GM21786 (cell line): Measurements from ENCODE around the gene FUS.

Experiments
- ATAC-seq: cut with Tn5 transposase; IDR thresholded peaks from one replicate; pipeline ENCODE4 v1.9.1; 2021; ENCODE audit not compliant: unreplicated experiment

Gene FUS

DNA sequence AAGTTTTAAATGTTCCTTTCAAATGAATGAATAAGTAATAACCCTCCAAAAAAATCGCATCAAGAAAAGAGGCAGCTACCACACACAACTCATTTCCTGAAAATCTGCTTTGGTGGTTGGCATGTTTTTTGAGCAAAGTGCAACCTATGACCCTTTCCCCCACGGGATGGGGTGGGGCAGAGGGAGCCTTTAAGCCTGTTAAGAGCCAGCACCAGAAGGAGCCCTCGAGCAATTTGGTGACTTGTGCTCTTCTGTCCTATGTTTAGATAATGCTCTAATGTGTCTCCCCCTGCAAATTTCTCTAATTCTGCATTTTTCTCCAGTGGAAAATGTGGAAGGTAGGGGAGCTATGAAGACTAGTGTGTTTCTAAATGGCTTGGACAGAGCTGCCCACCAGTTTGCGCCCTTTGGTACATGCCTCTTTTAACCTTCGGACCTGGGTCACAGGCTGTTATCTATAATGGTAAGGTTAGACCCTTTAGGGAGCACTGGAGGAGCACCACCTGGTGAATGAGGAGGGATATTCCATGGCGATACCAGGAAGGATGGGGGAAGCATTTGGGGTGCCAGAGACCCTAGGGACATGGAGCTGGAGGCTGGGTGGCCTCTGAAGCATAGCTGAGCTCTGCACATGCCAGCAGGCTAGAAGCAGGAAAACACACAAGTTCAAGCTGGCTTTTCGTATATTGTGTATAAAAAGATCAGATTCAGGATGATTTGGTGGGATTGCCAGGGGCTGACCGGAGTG, 21.1 kb downstream of the FUS start:
- no peak for ATAC-seq

DNA sequence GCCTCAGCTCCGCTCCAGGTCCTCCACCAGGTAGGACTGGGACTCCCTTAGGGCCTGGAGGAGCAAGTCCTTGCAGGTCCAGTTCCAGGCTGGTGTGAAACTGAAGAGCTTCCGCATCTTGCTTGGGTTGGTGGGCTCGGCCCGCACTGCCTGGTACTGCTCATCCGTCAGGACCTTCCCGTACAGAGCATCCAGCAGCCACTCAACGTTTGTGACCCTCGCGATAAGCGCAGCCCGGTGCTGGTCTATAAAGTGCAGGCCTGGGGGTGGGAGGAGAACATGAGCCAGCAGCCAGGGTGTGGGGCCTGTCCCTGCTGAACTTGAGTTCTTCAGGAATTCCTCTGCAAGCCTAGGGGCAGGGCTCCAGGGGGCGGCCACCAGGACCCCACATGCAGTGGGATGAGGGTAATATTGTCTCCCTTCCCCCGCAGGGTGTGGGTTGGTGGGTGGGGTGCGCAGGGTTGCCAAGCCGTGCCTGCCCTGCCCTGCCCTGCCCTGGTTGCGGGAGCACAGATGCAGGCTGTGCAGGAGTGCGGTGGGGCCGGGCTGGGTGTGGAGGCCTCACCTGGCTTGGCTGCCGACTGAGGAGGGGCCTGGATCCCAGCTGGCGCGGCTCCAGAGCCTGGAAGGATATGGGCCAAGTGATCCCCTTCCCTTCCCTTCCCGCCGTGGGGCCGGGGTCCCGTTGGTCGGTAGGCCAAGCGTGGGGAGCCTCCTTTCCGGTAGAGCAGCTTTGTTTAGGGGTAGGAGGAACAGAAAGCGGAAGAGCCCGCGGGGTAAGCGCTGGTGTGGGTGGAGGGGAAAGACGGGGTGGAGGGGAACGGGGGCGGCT, 21.9 kb downstream of the FUS start:
- peak; percentile 50 for ATAC-seq

- ATAC-seq: peak; percentile 29
Measured at GRCh38 chr16:31202414-31203375, 22.8 kb downstream of the FUS start, which contains the start of gene PYCARD. Gene PYCARD, minus strand, starts transcription at chr16:31202760. Its CDS starts 70 bp downstream, at chr16:31202690.

GRCh38 chr16:31204871-31205666, 25.1 kb downstream of the FUS start:
- no peak for ATAC-seq

DNA sequence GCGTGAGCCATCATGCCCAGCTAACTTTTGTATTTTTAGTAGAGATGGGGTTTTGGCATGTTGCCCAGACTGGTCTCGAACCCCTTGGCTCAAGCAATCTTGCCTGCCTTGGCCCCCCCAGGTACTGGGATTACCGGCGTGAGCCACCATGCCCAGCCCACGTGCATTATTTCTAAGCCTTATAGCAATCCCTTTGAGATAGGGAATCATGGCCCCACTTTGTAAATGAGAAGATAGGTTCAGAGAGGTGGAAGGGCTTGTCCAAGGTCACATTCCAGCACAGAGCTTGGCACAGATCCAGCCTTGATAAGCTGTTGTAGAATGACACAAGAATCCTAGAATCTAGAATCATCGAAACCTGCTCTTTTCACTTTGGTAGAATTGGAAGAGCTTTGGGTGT, 26.8 kb downstream of the FUS start:
- ATAC-seq: no peak

- no peak for ATAC-seq
Measured at GRCh38 chr16:31213342-31213741, 33.4 kb downstream of the FUS start.

DNA sequence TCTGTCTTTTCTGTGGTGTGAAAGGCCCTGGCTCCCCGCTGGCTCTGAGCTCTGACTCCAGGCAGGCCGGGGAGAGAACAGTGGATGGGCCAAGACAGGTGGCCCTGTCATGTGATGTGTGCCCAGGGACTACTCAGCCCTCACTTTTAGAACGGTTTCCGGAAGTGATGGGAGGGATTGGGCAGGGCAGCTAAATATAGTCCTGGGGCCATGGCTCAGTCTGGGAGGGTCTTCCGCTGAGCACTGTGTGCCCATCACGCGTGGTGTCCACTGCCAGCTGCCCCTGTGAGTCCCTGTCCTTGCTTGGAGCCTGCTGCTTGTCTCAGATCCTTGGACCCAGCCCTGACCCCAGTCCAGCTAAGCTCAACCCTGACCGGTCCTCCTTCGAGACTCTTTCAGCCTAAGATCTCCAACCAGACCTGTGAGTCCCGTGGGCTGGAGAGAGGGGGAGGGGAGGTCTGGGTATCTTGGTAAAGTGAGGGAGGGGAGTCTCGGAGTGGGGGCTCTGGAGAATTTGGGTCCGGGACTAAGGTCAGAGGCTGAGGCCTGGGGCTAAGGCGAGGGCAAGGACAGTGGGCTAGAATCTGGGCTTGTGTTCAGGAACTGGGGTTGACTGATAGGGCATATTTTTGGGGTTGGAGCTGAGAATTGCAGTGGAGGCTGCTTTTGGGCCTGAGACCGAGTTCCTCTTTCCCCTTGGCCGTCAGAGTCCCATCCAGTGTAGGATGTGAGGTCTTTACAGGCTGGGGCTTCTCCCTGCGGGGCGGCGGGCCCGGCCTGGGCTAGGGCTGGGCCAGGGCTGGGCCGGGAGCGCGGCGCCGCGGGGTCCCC, 34.2 kb downstream of the FUS start, which contains the start of gene TRIM72:
TRIM72 (plus strand) TSS at position 243 of the 831 bp plus-strand sequence. CDS start 620 bp downstream, outside the sequence.
- no peak for ATAC-seq

DNA sequence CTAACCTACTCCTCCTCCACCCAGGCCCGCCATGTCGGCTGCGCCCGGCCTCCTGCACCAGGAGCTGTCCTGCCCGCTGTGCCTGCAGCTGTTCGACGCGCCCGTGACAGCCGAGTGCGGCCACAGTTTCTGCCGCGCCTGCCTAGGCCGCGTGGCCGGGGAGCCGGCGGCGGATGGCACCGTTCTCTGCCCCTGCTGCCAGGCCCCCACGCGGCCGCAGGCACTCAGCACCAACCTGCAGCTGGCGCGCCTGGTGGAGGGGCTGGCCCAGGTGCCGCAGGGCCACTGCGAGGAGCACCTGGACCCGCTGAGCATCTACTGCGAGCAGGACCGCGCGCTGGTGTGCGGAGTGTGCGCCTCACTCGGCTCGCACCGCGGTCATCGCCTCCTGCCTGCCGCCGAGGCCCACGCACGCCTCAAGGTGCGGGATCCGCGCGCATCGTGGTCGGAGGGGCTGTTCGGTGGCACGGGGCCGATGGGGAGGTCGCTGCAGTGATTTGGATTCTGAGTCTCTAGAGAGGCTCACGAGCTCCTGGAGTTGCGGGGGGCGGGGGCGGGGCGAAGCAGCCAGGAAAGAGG, 34.9 kb downstream of the FUS start:
- ATAC-seq: no peak

DNA sequence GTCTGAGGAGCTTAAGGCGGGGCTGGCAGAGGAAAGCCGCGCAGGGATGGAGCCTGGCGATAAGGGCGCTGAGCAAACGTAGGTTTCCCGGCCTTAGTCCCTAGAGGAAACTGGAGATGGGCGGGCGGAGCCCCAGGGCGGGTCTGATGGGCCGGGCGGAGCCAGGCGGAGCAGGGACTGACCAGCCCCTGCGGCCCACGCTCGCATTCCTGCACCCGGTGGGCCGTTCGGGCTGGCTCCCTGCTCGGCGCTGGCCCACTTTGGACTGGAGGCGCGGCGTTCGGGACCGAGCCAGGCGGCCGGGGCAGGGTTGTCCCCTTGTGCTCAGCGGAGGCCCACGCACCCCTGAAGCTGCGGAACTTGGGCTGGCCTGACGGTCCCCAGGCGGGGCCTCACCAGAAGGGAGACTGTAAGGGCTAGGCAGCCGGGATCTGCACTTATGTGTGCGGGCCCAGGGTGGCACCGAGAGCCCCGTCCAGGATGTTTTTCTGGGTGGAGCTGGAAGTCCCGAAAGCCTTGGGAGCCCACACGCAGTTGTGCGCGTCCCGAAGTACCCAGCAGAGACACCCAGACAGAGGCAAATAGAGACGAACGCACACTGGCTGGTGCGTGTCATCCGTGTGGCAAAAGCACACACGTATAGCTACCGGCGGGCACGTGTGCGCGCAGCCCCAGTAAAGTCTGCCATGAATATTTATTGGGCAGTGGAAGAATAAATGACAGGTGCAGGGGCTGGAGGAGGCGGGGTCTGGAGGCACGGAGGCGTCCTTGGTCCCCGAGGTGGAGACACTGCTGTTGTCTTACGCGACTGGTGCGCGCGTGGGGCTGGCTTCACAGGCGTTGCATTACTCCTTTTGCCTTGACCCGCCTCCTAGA, 35.6 kb downstream of the FUS start:
- ATAC-seq: no peak

- ATAC-seq: no peak
Measured at GRCh38 chr16:31216422-31217135, 36.6 kb downstream of the FUS start, which contains the start of gene PYDC1. Gene PYDC1, minus strand, starts transcription at chr16:31217135. Its CDS starts 107 bp downstream, at chr16:31217028.

DNA sequence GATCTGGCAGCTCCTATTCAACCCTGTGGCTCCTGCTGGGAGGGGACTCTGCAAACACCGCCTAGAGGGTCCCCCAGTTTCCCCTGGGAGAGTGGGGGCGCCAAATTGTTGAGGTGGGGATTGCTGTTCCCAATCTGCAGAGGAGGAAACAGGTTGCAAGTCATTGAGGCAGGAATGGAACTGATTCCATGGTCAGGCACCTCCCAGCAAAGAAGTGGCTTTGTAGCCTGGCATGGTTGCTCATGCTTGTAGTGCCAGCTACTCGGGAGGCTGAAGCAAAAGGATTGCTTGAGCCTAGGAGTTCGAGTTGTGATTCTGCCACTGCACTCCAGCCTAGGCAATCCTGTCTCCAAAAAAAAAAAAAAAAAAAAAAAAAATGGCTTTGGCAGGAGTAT, 37.2 kb downstream of the FUS start:
- ATAC-seq: no peak

GRCh38 chr16:31219154-31219741, 39.3 kb downstream of the FUS start:
- no peak for ATAC-seq

DNA sequence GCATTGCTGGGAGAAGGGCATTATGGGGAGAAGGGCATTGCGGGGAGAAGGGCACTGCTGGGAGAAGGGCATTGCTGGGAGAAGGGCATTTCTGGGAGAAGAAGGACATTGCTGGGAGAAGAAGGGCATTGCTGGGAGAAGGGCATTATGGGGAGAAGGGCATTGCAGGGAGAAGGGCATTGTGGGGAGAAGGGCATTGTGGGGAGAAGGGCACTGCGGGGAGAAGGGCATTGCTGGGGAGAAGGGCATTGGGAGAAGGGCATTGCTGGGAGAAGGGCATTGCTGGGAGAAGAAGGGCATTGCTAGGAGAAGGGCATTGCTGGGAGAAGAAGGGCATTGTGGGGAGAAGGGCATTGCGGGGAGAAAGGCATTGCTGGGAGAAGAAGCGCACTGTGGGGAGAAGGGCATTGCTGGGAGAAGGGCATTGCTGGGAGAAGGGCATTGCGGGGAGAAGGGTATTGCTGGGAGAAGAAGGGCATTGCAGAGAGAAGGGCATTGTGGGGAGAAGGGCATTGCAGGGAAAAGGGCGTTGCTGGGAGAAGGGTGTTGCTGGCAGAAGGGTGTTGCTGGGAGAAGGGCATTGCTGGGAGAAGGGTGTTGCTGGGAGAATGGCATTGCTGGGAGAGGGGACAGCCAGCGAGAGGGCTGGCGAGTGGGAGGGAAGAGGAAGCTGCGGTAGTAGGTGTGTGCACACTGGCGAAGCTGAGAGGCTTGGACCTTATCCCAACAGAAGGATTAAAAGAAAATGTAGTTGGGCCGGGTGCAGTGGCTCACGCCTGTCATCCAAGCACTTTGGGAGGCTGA, 41.6 kb downstream of the FUS start:
- no peak for ATAC-seq

GRCh38 chr16:31223044-31223443, 43.1 kb downstream of the FUS start:
- no peak for ATAC-seq

GRCh38 chr16:31224092-31224955, 44.4 kb downstream of the FUS start:
- no peak for ATAC-seq
